Stimulated activated CD8-positive, alpha-beta memory T cell treated with anti-CD3 and anti-CD28 coated beads, Interleukin-12 subunit alpha, Interleukin-12 subunit beta, amount 100 ng/mL, for 4 hours (primary cell): ENCODE results near the gene NLRP5.
"Not testable (repeated sequence)": the region's sequence is repeated elsewhere in the genome, so short reads cannot be mapped to it uniquely, and the experiment has no call there.

Experiments used
- DNase-seq: peaks from one replicate; pipeline ENCODE4 v3.0.0-alpha.2; 2020; ENCODE audit warnings: low read depth

Gene NLRP5

DNA sequence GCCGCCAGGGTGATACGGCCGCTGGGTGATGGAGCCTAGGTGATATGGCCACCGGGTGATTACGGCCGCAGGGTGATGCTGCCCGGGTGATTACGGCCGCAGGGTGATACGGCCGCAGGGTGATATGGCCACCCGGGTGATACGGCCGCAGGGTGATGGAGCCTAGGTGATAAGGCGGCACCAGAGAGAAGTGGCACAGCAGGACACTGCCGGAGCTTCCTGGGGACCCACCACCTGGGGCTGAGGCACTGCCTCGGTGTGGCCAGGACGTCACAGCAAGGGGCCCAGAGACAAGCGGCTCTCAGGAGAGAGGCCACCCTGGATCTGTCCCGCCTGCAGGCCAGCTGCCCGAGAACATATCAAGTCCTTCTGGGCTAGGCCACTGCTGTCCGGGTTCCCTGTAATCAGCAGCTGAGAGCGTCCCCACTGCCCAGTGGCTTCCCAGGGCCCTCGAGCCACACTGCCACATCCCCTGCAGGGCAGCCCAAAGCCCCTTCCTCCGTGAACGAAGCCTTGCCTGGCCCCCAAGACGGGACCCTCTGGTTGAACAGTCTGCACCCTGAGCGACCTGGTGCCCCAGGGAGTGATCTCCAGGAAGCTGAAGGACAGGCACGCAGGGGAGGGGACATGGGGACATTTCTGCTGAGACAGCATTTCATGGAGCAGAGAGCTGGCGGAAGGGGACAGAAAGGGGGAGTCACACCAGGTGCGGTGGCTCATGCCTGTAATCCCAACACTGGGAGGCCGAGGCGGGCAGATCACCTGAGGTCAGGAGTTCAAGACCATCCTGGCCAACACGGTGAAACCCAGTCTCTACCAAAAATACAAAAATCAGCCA is 112.4 kb downstream of the NLRP5 start:
- no peak for DNase-seq

DNA sequence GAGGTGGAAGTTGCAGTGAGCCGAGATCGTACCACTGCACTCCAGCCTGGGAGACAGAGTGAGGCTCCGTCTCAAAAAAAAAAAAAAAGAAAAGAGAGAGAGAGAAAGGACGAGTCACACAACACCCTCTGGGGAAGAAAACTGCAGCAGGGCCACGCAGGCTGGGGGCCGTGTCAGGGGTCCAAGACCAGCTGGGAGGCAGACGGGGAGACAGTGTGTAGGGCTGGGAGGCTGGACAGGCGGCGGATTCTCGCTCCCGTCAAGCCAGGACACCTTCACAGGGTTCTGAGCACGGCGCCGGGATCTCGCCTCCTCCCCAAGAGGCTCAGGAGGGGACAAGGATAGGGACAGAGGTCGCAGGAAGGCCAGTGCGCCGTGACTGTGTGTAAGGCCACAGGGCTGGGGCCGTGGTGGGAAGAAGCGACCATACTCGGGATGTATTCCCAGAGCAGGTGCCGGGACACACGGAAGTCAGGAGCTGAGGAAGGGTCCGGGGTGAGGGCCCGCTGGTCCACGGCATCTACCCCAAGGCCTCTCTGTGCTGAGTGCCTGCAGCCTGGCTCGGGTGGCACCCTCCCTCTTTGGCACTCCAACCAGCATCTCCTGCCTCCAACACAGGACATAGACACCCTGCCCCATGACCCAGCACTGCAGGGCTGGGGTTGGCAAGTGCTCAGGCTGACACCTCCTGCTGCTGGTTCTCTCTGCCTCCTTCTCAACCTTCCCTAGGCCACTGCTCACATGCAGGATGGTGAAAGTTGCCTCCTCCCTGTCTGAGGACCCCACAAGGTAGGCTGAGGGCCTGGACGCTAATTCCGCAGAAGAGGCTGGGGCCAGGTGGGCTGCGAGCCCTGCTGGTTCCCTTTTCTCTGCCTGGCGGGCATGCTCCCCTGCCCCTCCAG is 113.3 kb downstream of the NLRP5 start:
- DNase-seq = no peak

DNA sequence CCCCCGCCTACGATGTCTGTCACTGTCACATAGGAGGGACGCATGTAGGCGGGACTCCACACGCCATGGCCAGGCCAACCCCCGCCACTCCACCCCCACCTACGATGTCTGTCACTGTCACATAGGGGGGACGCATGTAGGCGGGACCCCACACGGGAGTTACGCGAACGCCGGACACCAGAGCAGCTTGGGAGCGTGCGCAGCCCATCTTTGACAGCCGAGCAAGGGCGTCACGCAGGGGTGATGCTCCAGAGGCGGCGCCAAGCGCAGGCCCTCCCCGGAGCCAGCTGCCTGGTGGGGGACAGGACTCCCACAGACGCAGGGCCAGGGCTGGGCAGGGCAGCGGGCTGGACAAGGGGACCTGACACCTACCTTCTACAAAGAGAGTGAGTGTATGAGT is 114.5 kb downstream of the NLRP5 start:
- DNase-seq = no peak

DNA sequence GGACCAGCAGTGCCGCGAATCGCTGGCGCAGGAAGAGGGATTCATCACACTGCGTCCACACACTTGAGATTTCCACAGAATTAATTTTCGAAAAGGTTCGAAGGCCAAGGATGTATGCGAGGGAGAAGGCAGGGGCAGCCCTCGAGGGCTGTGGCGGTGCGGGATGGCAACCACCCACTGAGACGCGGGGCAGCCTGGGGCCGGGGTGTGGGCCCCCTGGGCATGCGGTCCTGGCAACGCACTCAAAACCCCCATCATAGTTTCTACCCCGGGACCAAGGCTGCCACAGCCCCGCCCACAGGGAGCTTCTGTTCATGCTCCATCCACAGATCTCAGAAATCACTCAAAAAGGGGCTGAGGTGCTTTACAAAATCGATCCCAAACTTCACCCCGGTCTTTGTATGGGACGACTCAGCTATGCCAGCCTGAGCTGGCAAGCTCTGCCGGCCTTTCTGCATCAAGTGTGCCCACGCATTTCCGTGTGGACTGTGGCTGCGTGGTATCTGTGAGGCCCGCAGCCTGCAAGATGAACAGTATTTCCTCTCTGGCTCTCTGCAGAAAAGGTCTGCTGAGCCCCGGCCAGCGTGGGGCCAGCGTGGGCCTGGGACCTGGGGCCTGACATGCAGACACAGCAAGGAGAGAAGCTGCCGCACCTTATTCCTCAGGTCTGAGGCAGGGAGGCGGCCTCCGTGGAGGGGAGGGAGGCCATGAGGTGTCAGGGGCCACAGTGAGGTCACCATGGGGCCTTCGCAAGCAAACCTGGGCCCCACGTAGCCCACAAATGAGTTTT is 115.4 kb downstream of the NLRP5 start:
- no peak for DNase-seq

DNA sequence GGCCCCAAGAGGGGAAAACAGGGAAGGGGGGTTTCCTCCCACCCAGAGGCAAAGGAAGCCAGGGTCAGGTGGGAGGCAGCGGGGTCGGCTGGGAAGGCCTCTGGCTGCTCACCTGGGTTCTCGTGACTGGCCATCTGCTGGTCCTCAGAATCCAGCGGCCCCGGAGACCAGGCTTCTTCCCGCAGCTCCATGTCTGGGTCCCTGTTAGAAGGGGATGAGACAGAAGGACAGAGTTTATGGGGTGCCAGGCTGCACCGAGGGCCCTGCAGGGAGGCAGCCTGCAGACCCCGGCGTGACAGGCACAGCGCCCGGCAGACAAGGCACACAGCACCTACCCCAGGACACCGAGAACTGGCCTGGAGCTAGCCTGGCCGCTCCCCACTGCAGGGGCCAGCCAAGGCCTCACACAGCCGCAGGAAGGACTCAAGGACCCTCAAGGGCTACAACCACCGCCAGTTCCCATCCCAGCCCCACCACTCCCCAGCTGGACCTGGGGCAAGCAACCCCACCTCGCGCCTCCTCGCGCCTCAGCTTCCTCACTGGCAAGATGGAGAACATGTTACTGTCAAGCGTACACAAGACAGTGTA is 116.5 kb downstream of the NLRP5 start:
- DNase-seq = no peak

DNA sequence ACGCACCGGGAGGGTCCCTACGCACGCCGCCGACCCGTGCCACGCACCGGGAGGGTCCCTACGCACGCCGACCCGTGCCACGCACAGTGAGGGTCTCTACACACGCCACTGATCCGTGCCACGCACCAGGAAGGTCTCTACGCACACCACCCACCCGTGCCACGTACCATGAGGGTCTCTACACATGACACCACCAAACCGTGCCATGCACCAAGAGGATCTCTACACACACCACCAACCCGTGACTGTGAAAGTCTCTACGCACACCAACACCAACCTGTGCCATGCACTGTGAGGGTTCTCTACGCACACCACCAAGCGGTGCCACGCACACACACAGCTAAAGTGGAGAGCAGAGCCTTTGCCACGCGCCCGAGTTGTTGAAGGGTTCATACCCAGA is 117.8 kb downstream of the NLRP5 start:
- no peak for DNase-seq

DNA sequence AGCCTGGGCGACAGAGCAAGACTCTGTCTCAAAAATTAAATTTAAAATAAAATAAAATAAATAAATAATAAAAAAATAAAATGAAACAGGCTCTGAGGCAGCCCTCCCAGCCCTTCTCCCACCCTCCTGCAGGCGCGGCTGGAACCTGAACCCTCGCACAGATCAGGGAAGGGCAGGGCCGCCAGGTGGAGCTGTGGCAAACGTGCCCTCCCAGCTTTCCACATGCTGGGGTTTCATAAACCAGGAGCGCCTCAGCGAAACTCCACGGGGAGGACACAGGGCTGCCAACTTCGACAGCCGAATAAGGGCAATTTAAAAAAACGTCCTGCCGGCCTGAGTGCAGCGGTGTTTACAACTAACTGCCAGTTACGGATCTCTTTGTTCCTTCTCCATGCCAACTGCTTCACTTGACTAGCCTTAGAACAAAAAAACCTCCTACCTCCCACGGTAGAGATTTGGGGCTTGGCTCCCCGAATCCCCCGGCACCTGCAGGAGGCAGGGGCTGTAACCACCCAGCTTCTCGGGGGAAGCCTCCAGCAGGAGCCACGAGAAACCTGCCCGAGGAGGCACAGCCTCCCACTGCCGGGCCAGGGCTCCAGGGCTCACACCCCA is 118.6 kb downstream of the NLRP5 start:
- no peak for DNase-seq

DNA sequence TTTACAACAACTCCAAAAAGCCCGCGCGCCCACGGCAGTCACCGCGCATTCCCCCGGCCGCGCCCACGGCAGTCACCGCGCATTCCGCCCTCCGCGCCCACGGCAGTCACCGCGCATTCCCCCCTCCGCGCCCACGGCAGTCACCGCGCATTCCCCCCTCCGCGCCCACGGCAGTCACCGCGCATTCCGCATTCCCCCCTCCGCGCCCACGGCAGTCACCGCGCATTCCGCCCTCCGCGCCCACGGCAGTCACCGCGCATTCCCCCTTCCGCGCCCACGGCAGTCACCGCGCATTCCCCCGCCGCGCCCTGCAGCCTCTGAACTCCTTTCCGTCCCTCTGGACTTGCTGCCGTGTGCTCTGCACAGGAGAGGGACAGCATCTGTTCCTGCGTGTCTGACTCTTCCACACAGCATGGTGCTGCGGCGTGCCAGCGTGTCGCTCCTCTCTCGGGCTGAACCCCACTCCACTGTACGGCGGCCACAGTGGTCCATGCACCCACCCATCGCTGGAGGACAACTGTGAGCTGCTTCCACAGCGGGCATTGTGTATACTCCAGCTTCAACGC is 119.3 kb downstream of the NLRP5 start:
- DNase-seq = not testable (repeated sequence)

DNA sequence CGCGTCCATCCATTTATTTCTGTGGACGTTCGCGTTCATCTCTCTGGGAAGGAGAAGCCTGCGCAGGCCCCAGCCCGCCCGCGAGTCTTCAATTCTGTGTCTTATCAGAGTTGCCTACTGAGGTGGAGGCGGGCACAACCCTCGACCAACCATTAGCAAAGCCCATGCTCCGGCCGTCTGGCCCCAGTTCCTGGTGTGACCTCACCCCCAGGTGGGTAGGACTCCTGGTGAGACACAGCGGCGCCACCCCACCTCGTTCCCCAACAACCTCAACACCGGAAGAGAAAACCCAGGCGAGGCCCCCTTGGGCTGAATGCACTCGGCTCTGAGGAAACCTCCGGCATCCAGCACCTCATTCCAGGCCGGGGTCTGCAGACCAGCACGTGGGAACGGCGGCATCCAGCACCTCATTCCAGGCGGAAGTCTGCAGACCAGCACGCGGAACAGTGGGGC is 119.8 kb downstream of the NLRP5 start:
- no peak for DNase-seq

DNA sequence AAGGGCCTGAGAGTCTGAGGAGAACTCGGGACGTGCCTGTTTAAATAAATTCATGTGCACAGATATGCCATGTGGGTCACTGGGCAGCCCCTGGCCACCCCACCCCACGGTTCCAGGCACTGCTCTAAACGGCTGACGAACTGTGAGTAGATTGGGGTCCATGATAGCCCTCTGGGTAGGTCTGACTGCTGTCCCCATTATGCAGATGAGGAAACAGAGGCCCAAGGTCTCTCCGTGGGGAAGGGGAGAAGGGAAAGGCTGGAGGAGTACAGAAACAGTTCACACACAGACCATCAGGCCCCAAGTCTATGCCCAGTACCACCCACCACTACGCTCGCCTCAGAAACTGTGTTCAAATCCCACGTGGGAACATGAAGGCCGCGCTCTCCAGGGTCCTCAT is 120.4 kb downstream of the NLRP5 start:
- no peak for DNase-seq

DNA sequence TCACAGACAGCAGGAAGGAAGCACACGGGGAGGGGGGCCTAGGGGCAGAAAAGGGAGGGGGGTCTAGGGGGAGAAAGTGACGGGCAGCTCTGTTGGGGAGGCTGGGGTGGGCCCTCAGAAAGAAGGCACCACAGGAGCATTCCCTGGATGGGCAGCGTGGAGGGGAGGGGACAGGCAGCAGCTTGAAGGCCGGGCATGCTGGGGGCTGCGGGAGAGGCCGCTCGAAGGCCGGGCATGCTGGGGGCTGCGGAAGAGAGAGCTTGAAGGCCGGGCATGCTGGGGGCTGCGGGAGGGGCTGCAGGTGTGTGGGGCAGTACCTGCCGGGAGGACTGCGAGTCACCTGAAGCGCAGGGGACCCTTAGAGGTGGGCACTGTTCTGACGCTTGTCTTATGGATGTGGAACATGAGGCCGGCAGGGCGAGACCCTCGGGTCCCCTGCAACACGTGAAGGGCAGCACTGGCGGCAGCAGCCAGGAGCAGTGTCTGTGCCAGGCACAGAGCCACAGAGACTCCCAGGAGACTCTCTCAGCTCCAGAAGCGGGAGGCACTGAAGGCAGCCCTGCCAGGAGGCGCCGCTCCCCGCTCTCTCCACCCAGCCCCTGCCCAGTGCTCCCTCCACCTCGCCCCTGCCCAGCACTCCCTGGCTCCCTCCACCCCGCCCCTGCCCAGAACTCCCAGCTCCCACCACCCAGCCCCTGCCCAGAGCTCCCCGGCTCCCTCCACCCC is 121.2 kb downstream of the NLRP5 start:
- DNase-seq = no peak

DNA sequence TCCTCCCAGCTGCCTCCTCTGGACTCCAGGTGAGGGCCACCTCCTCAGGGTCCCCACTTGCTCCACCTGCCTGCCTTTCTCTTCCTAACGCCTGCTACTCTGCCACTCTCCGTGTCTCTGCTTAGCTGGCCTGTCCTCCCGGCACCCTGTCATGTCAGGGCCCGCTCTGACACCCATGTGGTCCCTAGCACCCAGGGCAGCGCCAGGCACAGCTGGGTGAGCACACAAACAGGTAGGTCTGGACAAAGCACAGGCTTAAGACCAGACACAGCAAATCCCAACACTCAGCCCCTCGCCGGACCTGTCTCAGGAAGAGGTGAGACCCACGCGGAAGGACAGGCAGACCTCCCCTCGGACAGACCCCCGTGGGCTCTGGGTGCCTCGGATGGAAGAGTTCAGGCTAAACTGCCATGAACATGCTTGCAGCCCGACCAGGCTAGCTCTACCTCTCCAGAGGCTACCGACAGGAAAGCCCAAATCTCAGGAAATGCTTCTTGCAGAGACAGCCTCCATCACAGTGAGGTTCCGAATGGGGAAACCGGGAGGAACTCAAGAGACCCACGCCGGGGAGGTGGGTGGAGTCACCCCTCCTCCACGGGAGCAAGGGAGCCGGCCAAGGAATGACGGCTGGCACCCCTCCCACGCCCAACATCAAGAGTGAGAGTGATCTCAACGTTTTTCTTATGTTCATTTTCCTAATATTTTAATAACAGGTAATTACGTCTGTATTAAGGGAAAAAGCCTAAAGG is 122.0 kb downstream of the NLRP5 start:
- no peak for DNase-seq

DNA sequence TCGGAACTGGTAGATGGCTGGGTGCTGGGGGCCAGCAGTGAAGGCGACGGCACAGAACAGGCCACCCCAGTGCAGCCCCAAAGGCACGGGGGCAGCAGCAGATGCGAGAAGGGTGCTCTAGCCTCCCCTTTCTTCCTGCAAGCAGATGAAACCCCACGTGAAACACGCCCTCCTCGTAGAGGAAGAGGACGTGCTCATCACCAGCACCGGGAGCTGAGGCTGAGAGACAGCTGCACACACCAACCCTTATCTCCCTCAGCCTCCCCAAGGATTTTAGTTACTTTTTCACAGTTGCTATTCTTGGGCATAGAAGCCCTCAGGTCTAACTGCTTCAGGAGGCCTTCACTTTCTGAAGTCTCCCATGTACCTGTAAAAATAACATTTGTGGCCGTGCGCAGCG is 122.7 kb downstream of the NLRP5 start:
- DNase-seq = no peak

DNA sequence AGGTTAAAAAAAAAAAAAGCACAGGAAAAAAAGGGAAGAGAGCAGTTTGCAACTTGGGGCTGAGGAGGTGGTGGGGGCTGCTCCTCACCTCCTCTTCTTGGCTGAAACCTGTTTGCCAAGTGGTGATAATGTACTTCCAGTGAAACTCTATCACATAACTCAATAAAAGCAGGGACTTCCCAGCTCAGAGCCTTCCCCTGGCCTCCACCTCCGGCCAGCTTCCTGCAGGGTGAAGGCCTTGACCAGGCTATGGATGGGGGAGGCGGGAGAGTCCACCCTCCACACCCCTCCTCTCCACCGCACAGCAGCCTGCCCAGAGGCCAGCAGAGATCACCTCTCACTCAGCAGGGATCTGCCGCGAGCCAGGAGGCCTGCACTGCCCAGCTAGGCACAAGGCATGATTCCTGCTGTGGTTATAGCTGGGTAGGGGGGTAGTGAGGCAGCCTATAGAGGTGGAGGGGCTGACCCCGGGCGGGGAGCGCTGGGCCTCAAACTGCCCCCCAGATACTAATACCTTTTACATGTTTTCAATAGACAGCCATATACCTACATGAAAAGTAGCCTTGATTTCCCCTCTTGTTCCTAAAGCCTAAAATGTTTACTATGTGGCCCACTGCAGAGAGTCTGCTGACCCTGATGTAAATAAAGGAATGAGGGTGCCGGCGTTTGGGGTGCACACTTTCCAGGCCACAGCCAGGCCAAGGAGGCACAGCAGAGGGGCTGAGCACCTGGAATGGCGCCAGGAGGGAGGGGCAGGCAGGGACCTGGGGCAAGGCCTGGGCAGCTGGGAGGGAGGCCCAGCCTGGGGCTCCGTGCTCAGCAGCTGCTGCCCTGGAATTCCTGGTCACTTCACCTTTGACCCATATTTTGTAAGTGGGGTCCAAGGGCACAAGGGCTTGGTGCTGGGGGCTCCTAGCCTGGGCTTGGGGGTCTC is 124.2 kb downstream of the NLRP5 start:
- DNase-seq = no peak
